GM21390 (cell line): Measurements from ENCODE around the gene SLC1A4.
"Not testable (repeated sequence)": the region's sequence is repeated elsewhere in the genome, so short reads cannot be mapped to it uniquely, and the experiment has no call there.

Experiments
- ATAC-seq: cut with Tn5 transposase; IDR thresholded peaks from one replicate; pipeline ENCODE4 v1.9.1; 2021; ENCODE audit not compliant: unreplicated experiment

SLC1A4 gene

DNA sequence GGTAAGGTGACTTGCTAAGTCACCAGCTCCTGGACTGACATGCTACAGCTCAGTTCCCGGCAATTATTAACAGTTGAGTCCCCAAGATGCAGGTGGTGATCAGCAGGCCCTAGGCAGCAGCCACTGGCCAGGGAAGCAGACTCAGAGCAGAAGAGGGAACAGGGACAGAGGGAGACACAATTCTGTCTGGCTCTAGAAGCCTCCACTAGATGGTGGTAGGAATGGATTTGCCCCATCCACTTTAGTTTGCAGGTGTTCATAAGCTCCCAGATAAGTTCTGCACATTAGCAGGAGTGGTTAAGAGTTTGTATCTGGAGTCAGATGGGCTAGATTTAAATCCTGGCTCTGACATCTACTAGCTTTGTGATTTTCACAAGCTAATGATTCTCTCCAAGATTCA lies 25.5 kb upstream of the SLC1A4 start:
- ATAC-seq: no peak

DNA sequence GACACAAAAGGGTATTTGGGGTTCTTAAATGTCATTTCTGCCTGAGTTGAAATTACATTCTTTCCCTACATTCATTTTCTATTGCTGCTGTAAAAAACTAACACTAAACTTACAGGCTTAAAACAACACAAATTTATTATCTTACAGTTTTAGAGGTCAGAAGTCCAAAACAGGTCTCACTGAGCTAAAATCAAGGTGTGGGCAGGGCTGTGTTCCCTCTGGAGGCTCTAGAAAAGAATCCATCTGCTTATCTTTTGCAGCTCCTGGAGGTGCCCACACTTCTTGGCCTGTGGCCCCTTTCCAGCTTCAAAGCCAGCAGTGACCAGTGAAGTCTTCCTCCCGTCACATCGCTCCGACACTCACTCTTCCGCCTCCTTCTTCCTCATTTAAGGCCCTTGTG lies 23.2 kb upstream of the SLC1A4 start:
- ATAC-seq: no peak

DNA sequence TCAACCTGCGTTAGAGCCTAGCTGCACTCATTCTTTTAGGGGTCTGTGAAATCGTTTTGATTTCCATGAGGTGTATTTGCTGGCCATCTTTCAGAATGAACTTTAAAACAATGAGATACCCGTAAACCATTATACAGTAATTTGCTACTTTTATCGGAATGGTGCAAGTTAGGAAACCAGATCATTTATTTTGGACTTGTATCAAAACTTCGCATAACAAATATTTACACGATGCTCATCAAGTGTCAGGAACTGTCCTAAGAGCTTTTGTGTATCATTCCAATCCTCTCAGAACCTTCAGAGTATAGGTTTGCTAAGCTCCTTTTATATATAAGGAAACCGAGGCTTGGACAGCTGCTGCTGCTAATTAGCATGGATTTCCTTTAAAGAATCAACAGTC lies 22.4 kb upstream of the SLC1A4 start:
- no peak for ATAC-seq

DNA sequence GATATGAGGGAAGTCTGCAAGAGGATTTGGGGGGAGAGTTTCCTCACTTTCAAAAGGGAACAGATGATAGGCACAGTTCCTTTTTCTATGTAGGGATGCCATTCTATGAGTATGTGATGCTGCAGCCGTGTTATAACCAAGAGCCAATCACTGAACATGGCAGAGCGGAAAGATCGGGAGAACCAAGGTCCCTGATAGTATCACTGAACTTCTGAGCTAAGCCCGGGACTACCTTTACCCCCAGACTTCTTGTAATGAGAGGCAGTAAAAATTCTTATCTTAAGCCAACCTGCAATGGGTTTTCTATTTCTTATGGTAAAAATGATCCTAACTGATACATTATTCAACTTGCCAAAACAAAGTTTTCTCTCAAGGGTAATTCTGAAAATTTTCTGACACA lies 21.6 kb upstream of the SLC1A4 start:
- no peak for ATAC-seq

DNA sequence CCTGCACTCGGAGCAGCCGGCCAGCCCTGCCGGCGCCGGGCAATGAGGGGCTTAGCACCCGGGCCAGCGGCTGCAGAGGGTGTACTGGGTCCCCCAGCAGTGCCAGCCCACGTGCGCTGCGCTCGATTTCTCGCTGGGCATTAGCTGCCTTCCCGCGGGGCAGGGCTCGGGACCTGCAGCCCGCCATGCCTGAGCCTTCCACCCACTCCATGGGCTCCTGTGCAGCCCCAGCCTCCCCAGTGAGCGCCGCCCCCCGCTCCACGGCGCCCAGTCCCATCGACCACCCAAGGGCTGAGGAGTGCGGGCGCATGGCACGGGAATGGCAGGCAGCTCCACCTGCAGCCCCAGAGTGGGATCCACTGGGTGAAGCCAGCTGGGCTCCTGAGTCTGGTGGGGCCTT lies 20.1 kb upstream of the SLC1A4 start:
- not testable (repeated sequence) for ATAC-seq

DNA sequence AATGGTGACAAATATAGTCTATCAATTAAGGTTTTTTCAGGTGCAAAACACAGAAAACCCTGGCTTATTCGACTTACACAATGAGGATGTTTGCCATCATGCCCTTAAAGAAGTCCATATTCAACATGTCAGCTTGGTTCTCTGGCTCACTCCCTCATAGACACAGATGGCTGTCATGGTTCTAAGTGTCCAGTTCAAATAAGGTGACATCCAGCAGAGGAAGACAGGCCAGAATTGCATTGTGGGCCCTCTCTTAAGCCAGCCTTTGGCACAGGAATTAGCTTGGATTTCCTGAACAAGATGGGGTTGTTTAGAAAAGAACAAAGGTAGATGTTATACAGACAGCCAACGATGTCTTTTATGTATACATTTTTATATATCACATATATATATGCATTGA lies 18.7 kb upstream of the SLC1A4 start:
- no peak for ATAC-seq

DNA sequence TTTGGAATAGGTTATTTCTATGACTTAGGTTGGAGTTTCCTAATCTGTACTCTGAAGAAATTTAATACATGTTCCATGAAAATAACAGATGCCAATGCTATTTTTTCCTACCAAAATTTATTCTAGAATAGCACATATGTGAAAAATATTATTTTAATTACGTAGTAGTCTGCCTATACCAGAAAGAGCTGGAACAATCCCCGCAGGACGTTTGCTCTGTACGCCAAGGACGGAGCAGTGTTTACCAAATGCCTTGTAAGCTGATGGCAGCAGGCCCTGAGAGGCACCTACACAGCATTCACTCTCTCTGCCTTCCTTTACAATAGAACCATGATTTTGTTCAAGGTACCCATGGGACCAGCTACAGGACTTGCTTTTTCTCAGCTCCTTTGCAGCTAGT lies 16.8 kb upstream of the SLC1A4 start:
- no peak for ATAC-seq

DNA sequence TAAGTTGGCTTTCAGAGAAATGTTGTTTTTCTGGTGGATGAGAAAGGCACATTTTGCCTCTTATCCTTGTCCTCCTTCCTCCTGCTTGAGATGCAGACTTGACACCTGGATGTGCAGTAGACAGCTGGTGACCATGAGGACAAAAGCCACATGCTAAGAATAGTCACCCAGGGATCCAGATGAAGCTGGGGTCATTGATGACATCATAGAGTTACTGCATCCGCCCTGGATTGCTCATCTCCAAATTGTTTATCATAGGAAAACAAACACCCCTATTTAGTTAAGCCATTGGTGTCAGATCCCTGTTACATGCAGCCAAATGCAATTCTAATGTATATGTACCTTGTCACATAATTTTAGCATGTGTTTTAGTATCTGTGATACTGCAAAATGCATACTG lies 16.3 kb upstream of the SLC1A4 start:
- no peak for ATAC-seq

DNA sequence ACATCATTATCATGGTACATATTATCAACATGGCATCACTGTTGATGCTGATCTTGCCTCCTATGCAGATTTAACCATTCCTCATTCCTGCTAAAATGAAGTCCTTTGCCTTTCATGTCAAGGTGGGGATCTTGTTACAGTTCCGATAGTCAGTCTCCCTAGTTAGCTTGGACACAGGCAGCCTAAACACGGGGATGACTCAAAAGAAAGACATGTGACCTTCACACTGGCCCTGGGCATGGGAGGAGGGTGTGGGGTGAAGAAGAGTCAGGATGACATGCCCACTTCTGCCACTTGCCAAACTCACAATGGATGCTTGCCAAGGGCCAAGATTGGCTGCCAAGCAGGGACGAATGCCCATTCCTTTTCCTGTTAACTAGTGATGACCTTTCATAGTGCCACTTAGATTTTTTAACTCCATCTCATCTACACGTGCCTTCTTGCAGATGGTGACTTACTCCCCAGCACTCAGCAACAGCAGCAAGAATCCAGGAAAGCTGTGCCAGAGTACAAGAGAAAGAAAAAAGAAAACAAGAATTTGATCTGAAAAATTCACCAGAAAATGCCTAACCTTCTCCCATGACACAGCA lies 13.9 kb upstream of the SLC1A4 start:
- no peak for ATAC-seq

DNA sequence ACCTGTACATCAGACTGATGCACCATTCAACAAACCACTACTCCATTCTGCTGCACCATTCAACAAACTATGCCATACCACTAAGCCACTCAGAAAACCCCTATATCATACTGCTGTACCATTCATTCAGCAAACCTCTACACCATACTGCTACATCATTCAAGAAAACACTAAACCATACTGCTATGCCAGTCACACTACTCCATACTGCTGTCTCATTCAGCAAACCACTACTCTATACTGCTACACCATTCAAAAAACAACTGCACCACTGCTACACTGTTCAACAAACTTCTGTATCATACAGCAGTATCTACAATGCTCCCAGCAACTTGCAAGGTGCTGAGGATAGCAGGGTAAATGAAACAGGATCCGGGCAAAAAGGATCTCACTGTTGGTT lies 12.9 kb upstream of the SLC1A4 start:
- ATAC-seq: no peak

DNA sequence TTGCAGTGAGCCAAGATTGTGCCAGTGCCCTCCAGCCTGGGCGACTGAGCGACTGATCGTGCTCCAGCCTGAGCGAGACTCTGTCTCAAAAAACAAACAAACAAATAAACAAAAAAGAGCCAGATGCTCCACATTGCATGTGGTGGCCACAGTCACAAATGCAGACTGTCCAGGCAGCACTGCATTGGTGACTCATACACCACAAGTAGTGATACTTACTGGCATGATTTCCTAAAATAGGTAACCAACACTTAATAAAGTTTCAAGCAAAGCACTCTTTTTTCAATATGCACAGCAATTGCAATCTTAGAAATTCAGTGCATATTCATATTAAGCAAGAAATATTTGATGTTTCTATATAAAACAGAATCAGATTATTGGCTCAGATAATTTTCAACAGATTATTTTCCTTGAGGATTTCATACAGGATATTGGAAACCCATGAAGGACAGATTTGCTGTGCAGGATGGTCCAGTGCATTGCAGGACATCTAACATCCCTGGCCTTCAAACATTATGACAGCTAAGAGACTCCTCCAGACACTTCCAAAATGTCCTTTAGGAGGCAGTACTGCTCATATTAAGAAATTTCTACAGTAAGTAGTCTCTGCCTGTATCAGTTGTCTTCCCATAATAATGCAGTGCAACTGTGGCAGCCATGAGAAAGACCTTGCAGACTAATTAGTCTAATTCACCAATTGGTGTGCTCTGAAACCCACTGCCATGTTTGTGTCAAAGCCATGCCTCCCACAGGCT lies 10.5 kb upstream of the SLC1A4 start:
- ATAC-seq: no peak

DNA sequence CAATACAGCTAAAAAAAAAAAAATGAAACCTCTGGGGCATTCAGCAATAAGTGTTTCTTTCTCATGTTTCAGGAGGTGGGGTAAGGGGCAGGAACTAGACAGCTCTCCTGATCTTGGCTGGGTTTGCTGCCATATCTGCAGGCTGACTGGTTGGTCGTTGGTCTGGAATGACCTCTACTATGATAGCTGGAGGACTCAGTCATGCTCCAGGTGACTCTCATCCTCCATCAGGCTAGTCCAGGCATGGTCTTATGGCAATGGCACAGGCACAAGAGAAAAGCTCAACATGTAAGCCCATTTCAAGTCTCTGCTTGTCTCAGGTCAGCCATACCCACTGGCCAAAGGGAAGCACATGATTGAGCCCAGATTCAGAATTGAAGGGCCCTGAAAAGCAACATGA lies 9.5 kb upstream of the SLC1A4 start:
- ATAC-seq: no peak

DNA sequence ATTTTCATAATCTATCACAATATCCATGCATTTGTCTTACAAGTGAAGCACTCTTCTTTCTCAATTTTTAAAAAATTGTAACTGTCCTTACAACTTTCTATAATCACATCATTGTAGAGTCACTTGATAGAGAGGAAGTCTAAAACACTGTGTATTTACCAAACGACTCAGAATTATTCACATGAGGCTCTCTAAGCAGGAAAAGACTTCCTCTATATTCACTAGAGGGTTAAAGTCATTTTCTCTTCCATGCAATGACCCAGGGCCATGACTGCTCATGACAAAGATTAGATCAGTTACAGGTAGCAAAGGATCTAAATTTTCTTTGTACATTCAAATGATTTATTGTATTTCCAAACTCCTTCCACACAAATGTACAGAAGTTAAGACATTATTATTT lies 9.0 kb upstream of the SLC1A4 start:
- ATAC-seq: no peak

DNA sequence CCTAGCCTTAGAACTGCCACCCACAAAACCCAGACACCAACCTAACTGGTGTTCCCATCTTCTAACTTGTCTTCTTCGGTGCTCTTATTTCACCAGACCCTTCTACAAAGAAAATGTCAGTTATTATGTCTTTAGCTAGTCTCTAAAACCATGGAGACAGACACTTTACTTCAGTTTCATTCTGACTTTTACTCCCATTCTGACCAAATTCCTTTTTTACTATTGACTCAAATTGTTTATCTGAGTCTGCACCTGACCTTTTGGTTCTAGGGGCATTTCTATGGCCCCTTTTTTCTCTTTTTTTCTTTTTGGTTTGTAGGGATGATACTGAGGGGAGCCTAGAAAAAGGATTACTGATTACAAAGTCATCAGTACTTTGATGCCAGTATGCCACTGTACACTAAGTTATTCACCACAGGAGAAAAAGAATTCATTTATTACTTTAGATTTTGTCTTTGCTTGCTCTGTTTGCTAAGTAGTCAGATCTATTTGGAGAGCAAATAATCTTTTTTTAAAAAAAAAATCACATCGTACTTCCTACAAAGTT lies 6.8 kb upstream of the SLC1A4 start:
- ATAC-seq: peak; percentile 46

DNA sequence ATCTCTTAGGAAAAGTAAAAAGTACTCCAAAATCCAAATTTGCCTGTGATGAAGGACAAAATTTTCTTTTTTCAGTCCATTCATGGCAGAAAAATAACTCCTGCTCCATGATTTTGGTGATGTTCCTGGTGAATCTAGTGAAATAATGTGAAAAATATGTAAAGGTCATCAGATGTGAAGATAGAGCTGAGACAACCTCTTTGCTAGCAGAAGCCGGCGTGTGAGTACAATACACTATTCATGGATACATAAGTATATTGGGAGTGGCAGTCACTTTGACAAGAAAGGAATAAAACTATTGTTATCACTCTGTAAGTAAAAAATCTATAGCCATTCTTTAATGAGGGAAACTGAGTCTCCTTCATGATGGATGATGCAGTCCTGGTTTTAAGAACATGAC lies 6.3 kb upstream of the SLC1A4 start:
- no peak for ATAC-seq

DNA sequence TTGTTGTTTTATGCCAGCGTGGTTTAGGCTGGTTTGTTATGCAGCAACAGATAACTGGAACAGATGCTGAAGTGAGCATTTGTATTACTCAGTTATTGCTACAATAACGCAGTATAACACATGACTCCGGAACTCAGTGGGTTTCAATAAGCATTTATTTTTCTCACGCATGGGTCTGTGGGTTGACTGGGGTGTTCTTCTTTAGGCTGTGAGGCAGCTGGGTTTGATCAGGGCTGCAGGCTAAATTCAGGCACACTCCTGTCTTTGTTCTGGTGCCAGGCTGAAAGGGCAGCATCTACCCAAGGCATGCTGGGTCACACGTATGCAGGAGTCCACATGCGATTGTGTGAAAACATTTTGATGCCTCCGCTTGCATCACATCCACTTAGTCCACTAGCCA lies 3.8 kb upstream of the SLC1A4 start:
- peak; percentile 22 for ATAC-seq

DNA sequence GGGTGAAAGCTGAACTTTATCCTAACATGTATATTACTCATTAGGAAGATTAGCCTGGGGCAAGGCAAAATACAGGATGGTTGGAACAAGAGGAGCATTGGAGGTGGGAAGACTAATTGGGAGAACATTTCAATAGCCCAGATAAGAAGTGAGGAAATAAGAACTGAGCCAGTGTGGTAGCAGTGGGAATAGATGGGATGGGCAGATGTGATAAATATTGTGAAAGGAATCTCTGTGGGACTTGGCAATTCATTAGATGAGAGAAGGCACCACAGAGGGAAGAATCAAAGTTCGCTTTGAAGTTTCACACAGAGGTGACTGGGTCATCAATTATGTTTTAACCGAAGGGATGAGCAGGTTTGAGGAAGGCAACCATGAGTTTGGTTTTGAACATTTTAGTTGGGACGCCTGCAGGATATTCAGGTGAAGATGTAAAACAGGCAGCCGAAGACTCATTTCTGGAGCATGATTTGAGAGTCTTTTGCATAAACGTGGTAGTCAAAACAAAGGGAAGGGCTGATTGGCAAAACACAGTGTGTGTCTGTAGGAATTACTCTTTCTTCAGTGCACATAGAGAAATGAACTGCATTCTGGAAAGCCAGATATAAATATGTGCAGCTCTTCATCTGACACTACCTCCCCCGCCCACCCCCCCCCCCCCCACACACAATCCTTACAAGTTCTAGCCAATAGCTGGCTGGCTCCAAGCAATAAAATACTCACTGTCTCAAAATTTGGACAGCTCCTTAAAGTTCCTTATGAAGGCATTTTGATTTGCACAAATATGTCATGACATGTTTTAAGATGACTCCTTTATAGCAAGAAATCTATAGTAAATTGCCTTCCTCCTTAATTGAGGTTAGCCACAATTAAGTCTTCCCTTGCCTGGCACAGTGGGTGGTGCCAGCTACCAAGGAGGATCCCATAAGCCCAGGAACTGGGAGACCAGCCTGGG lies 1.9 kb upstream of the SLC1A4 start:
- ATAC-seq: no peak

DNA sequence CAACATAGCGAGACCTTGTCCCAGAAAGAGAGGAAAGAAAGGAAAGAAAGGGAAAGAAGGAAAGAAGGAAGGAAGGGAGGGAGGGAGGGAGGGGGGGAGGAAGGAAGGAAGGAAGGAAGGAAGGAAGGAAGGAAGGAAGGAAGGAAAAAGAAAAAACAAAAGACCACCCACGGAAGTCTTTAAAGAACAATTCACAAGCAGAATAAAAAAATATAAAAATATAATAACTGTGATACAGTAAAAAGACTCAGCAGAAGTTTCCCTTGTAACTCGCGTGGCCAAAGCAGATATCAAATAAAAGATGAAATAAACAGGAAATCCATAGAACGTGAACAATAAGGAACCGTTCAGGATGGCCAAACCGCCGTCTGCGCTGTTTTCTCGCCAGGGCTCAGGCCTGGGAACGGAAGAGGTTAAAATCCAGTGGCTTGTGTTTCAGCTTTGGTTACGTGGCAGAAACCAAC lies 1.2 kb upstream of the SLC1A4 start:
- ATAC-seq: no peak

DNA sequence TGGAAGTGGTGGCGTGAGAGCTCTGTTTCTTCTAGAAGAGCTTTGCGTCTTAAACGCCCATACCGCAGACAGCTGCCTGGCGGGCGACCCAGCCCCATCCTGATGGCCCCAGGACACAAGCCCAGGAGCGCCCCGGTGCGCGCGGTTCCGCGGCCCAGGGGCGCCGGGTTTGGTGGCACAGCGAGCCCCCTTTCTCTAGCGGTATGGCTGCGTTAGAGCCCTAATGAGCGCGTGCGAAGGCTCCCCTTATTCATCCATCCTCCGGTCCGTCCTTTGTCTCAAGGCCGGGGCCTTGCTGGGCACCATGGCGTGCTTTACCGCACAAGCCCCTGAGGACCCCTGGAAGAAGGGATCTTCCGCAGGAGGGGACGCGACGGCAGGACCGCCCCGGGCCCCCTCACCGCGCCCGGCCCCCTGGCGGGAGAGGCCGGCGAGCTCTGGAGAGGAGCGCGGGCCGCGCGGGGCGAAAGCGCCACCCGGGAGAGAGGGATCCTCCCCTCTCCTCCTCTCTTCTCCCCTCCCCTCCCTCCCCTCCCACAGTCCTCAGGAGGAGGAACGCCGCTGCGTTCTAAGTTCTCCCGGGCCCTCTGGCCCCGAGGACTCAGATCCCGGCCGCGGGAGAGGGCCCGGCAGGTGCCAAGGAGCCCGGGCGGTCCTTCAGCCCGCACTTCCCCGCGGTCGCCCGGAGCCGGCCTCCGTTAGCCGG lies 626 bp upstream of the SLC1A4 start:
- ATAC-seq: peak; percentile 35

DNA sequence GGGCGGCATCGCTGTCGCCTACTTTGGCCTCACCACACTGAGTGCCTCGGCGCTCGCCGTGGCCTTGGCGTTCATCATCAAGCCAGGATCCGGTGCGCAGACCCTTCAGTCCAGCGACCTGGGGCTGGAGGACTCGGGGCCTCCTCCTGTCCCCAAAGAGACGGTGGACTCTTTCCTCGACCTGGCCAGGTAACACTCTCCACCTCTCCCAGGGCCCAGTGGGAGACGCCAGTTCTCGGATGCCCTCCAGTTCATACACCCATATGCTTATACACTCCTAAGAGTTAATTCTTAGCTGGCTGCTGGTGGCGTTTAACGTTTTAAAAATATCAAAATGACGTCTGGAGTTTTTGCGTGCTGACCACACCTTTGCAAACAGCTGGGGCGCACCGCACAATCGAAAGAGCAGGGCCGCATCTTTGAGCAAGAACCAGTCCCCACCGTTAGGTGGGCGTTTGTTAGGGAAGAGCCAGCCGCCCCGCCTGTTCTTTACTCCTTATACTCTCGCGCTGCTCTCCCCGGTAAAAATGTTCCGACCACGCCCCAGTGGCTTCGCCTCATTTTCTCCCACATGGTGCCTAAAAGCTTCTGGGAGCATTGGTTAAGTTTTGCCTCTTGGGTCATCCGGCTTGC lies 899 bp downstream of the SLC1A4 start:
- ATAC-seq: no peak
